C4-2B (cell line): ENCODE results near the gene NT5C3A.

Experiments
- H3K27ac ChIP-seq: fragments of 450-650 bp; 2 replicates; pipeline ENCODE4 v1.5.1; 2017
- CTCF ChIP-seq: fragments of 450-650 bp; conservative IDR thresholded peaks from 2 replicates; pipeline ENCODE4 v1.5.1; 2017; ENCODE audit warnings: mild to moderate bottlenecking
- ZFX ChIP-seq: fragments of 450-650 bp; IDR thresholded peaks from 2 replicates; pipeline ENCODE4 v1.6.1; 2017

Gene NT5C3A

GRCh38 chr7:33072471-33072870 is 9.9 kb upstream of the NT5C3A start:
- TF ChIP-seq ZFX, result no peak
- TF ChIP-seq CTCF, result no peak
- H3K27ac ChIP-seq, result no peak overlapping the region

GRCh38 chr7:33070831-33071230 is 8.3 kb upstream of the NT5C3A start:
- TF ChIP-seq CTCF, result no peak
- no peak for TF ChIP-seq ZFX
- H3K27ac ChIP-seq, result no peak overlapping the region

- TF ChIP-seq ZFX, result no peak
- no peak for TF ChIP-seq CTCF
- no peak overlapping the region for H3K27ac ChIP-seq
These were observed 7.7 kb upstream of the NT5C3A start for GRCh38 chr7:33070277-33070676.

GRCh38 chr7:33067921-33068320 is 5.3 kb upstream of the NT5C3A start:
- no peak for TF ChIP-seq CTCF
- TF ChIP-seq ZFX, result no peak
- no peak overlapping the region for H3K27ac ChIP-seq

- no peak overlapping the region for H3K27ac ChIP-seq
- no peak for TF ChIP-seq ZFX
- no peak for TF ChIP-seq CTCF
These were observed 4.2 kb upstream of the NT5C3A start for GRCh38 chr7:33066771-33067170.

GRCh38 chr7:33065981-33066380 is 3.4 kb upstream of the NT5C3A start:
- TF ChIP-seq CTCF, result no peak
- no peak for TF ChIP-seq ZFX

GRCh38 chr7:33062782-33063443 is 337 bp upstream of the NT5C3A start:
- TF ChIP-seq ZFX, result peak; percentile 84; the same call in 1 of the 2 replicates
- no peak for TF ChIP-seq CTCF
- peak overlapping the region; percentile 89 for H3K27ac ChIP-seq

More at GRCh38 chr7:33065981-33066380, 3.4 kb upstream of the NT5C3A start:
- no peak overlapping the region for H3K27ac ChIP-seq
